ENCODE data around the gene TMEM171. TPM values are rescaled to one million over a fixed set of nuclear protein-coding genes. Genes with fewer than 3 reads are reported as not detected.

TMEM171 gene
- total RNA-seq, 2 donors from 2014 or later: not detected

DNA sequence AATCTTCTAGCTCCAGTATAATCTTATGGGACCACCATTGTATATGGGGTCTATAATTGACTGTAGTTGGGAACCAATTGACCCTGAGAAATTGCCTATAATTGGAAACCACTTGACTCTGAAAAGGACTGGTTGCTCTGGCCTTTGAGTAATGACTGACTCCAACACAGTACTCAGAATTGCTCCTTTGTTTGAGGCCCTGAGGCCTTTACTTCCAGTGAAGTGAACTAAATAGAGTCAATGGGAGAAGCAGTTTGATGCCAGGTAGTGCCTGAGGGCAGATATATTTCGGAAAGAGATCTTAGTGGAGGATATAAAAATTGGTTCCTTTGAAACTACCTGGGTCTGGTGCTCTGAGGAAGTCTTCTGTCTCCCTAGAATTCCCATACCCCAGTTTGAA lies 16.0 kb upstream of the TMEM171 start:
- DNase-seq (ENCODE audit: low spot score) (no peak), ATAC-seq (ENCODE audit: insufficient number of reproducible peaks, low FRiP score, low read depth) (no peak)
- H3K4me3 ChIP-seq: no peak overlapping the region
- no peaks in the 10 kb centered on the region for H3K36me3 ChIP-seq
- no peak overlapping the region for H3K27ac ChIP-seq
- TF ChIP-seq, protein P1, sequence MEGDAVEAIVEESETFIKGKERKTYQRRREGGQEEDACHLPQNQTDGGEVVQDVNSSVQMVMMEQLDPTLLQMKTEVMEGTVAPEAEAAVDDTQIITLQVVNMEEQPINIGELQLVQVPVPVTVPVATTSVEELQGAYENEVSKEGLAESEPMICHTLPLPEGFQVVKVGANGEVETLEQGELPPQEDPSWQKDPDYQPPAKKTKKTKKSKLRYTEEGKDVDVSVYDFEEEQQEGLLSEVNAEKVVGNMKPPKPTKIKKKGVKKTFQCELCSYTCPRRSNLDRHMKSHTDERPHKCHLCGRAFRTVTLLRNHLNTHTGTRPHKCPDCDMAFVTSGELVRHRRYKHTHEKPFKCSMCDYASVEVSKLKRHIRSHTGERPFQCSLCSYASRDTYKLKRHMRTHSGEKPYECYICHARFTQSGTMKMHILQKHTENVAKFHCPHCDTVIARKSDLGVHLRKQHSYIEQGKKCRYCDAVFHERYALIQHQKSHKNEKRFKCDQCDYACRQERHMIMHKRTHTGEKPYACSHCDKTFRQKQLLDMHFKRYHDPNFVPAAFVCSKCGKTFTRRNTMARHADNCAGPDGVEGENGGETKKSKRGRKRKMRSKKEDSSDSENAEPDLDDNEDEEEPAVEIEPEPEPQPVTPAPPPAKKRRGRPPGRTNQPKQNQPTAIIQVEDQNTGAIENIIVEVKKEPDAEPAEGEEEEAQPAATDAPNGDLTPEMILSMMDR (IDR thresholded peaks at IDR 0.05): no peak
- H3K9me3 ChIP-seq: no peaks in the 10 kb centered on the region
- no peaks in the 10 kb centered on the region for H3K4me1 ChIP-seq (ENCODE audit: control insufficient read depth in 1 of 2, low read depth in 2 of 2)
- H3K27me3 ChIP-seq (replicated peaks; ENCODE audit: insufficient read depth): no peaks in the 10 kb centered on the region

DNA sequence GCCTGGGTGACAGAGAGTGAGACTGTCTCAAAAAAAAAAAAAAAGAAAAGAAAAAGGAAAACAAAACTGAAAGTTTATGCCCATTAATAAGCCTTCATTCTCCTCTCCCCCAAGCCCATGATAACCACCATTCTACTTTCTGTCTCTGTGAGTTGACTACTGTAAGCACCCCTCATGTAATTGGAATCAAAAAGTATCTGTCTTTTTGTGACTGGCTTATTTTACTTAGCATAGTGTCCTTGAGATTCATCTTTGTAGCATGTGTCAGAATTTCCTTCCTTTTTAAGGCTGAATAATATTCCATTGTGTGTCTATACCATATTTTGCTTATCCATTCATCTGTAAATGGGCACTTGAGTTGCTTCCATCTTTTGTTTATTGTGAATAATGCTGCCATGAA lies 14.0 kb upstream of the TMEM171 start:
- DNase-seq (ENCODE audit: low spot score) (no peak), ATAC-seq (ENCODE audit: insufficient number of reproducible peaks, low FRiP score, low read depth) (no peak)
- Histone ChIP-seq H3K4me3 (no peak overlapping the region), H3K4me1 (ENCODE audit: control insufficient read depth in 1 of 2, low read depth in 2 of 2) (no peaks in the 10 kb centered on the region), H3K9me3 (no peaks in the 10 kb centered on the region), H3K36me3 (no peaks in the 10 kb centered on the region), H3K27me3 (replicated peaks; ENCODE audit: insufficient read depth) (no peaks in the 10 kb centered on the region), H3K27ac (no peak overlapping the region)
- TF ChIP-seq, protein P1 (IDR thresholded peaks at IDR 0.05): no peak

DNA sequence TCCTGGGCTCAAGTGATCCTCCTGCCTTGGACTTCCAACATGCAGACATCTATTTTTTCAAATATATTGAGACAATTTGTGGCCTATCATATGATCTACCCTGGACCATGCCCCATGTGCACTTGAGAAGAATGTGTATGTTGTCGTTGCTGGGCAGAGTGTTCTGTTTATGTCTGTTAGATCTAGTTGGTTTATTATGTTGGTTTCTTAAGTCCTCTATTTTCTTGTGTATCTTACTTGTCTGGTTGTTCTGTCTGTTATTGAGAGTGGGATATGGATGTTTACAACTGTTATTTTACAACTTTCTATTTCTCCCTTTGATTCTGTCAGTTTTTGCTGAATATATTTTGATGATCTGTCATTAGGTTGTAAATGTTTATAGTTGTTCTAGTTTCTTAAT lies 10.2 kb upstream of the TMEM171 start:
- no peak overlapping the region for H3K27ac ChIP-seq
- no peaks in the 10 kb centered on the region for H3K36me3 ChIP-seq
- H3K27me3 ChIP-seq (replicated peaks; ENCODE audit: insufficient read depth): no peaks in the 10 kb centered on the region
- no peaks in the 10 kb centered on the region for H3K9me3 ChIP-seq
- no peaks in the 10 kb centered on the region for H3K4me1 ChIP-seq (ENCODE audit: control insufficient read depth in 1 of 2, low read depth in 2 of 2)
- H3K4me3 ChIP-seq: no peak overlapping the region
- TF ChIP-seq, protein P1 (IDR thresholded peaks at IDR 0.05): no peak
- DNase-seq (ENCODE audit: low spot score) (no peak), ATAC-seq (ENCODE audit: insufficient number of reproducible peaks, low FRiP score, low read depth) (no peak)

DNA sequence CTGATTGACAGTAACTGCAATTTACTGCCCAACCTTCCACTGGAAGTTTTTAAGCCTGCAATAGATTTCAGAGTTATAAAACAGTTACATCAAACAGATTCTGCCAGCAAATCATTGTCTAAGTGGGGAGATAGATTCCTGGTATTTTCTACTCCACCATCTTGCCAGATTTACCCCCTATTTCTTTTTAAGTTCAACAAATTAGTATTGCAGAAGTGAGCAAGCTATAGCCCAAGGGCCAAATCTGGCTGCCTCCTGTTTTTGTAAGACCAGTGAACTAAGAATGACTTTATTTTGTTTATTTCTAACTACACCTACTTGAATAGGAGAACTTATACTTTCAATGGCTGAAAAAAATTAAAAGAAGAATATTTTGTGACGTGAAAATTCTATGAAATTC lies 8.8 kb upstream of the TMEM171 start:
- Histone ChIP-seq H3K4me1 (ENCODE audit: control insufficient read depth in 1 of 2, low read depth in 2 of 2) (no peaks in the 10 kb centered on the region), H3K4me3 (no peak overlapping the region), H3K36me3 (no peaks in the 10 kb centered on the region), H3K9me3 (no peaks in the 10 kb centered on the region), H3K27ac (no peak overlapping the region), H3K27me3 (replicated peaks; ENCODE audit: insufficient read depth) (no peaks in the 10 kb centered on the region)
- TF ChIP-seq, protein P1 (IDR thresholded peaks at IDR 0.05): no peak
- no peak for ATAC-seq (ENCODE audit: insufficient number of reproducible peaks, low FRiP score, low read depth)
- no peak for DNase-seq (ENCODE audit: low spot score)

DNA sequence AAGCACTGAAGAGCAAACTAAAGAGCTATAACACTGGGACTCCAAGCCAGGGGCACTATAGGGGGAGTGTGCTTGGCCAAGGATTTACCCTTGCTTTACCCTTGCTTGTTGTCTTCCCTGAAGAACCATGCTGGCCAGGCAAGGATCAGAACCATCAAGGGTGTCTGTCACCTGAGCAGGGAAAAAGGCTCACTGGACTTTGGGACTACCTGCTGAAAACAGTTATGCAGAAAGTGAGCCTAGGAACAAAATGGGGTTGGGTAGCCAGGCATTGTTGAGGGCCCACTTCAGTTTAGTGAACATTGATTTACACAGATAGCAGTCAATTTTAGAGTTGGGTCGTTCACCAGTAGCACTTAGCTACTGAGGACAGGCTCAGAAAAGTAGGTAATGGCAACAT lies 8.0 kb upstream of the TMEM171 start:
- H3K4me1 ChIP-seq (ENCODE audit: control insufficient read depth in 1 of 2, low read depth in 2 of 2): no peaks in the 10 kb centered on the region
- no peaks in the 10 kb centered on the region for H3K27me3 ChIP-seq (replicated peaks; ENCODE audit: insufficient read depth)
- H3K27ac ChIP-seq: no peak overlapping the region
- DNase-seq (ENCODE audit: low spot score) (no peak), ATAC-seq (ENCODE audit: insufficient number of reproducible peaks, low FRiP score, low read depth) (no peak)
- H3K9me3 ChIP-seq: no peaks in the 10 kb centered on the region
- TF ChIP-seq, protein P1 (IDR thresholded peaks at IDR 0.05): no peak
- no peaks in the 10 kb centered on the region for H3K36me3 ChIP-seq
- H3K4me3 ChIP-seq: no peak overlapping the region
